ENCODE results near the gene ADAT1.

- TF ChIP-seq CTCF (IDR thresholded peaks at IDR 0.05; ENCODE audit: borderline replicate concordance, extremely low read depth, low read length, poor library complexity, severe bottlenecking) (peak; percentile 50), EZH2 (IDR thresholded peaks at IDR 0.05; ENCODE audit: borderline replicate concordance, low read depth, low read length, severe bottlenecking) (no peak)
Observed at GRCh38 chr16:75621170-75621477, 2.0 kb downstream of the ADAT1 start.

All from DND-41 (cell line).